Measurements from ENCODE around the gene KIF21B.

DNA sequence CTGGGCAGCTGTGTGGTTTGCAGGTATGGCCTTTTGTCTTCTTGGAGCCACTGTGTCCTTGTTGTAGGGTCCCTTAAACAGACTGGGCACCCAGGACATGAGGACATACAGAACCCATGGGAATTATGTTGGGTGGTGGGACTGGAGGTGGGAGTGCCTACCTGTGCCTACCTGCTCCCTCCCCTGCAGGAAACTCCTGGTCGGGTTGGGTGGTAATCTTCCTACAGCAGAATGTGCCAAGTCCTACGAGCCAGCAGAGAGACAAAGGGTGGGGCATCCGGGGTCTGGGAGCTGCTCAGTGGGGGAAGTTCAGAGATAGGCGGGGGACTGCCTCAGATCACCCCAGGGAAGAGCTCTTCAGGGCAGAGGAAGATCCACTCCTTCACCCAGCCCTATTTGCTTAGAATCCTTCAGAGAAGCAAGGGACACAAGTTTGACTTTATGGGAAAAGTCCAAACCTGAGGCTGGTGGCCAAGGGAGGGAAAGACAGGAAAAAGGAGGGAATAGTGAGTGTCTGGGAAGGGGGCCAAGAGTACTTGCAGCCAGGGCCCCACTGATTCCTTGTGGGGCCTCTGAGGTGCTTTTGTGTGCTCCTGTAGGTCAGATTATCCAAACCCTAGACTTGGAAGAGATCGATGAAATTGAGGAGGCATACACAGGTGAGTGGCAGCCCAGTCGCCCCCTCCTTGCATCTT, 58.3 kb downstream of the KIF21B start:
- TF ChIP-seq EZH2 (IDR thresholded peaks at IDR 0.05; ENCODE audit: insufficient read depth, poor library complexity, severe bottlenecking) (no peak), EZH2phosphoT487 (IDR thresholded peaks at IDR 0.05; ENCODE audit: insufficient read depth, low read depth) (no peak)

Measured in GM23248 (cell line).